ENCODE results near the gene KHDC4. TPM values are rescaled to one million over a fixed set of nuclear protein-coding genes. Genes with fewer than 3 reads are reported as not detected.

KHDC4 gene
- total RNA-seq (2014; rRNA removed; shearing (Covaris generic)) (56.0 and 57.7 TPM in 2 replicates), polyA plus RNA-seq (2016; fragmentation: Nextera tagmentation; extraction: Ambion mirVana) (41.2 and 47.1 TPM in 2 replicates)
- long read RNA-seq, partial matches to known transcripts, result 3 of 3 reads
- long read RNA-seq, other reads (novel, unspliced or antisense), result 0 of 3 reads

GRCh38 chr1:155934097-155934935 is at the start of gene KHDC4:
TSS of gene KHDC4 (minus strand) at chr1:155934413. CDS start at chr1:155934373, 40 bp downstream.
- DNase-seq (ENCODE audit: low spot score) (peak; percentile 99), ATAC-seq (peak; percentile 93)
- Mint-ChIP-seq H3K4me1 (peaks cover 12% of the 10 kb centered on the region; the same call in 2 of the 3 replicates), H3K36me3 (ENCODE audit: low read depth) (peaks cover 4% of the 10 kb centered on the region), H3K27ac (no peak within 1 kb of the TSS), H3K4me3 (no peak within 1 kb of the TSS), H3K27me3 (ENCODE audit: insufficient read depth, low read depth, poor library complexity) (peaks cover 6% of the 10 kb centered on the region), H3K9me3 (no peaks in the 10 kb centered on the region)
- Histone ChIP-seq H3F3A (replicated peaks; ENCODE audit: low read depth) (peaks cover 9% of the 10 kb centered on the region), H3K27me3 (ENCODE audit: insufficient read depth) (no peaks in the 10 kb centered on the region), H3K79me2 (replicated peaks; ENCODE audit: insufficient read depth) (peaks cover 48% of the 10 kb centered on the region), H2AFZ (peak within 1 kb of the TSS; percentile 6; the same call in 1 of the 2 replicates), H3K4me2 (peak within 1 kb of the TSS; percentile 94), H4K20me1 (replicated peaks; ENCODE audit: insufficient read depth) (peaks cover 35% of the 10 kb centered on the region), H3K9me2 (ENCODE audit: insufficient read depth) (no peaks in the 10 kb centered on the region), H3K27ac (ENCODE audit: low read depth) (peak within 1 kb of the TSS; percentile 92), H3K4me1 (ENCODE audit: insufficient read depth) (peaks cover 16% of the 10 kb centered on the region), H3K4me3 (peak within 1 kb of the TSS; percentile 81), H3K36me3 (ENCODE audit: insufficient read depth) (peaks cover 37% of the 10 kb centered on the region)
- TF ChIP-seq JUNB (IDR thresholded peaks at IDR 0.05; ENCODE audit: unreplicated experiment), result no peak
- TF ChIP-seq ETS1 (IDR thresholded peaks at IDR 0.05), result peak; percentile 97
- no peak for TF ChIP-seq ZNF462 (CRISPR knock-in tag; IDR thresholded peaks at IDR 0.05)
- TF ChIP-seq POLR2AphosphoS5 (IDR thresholded peaks at IDR 0.05; ENCODE audit: low read depth), result peak; percentile 99
- no peak for TF ChIP-seq STAT1 (IDR thresholded peaks at IDR 0.05; ENCODE audit: unreplicated experiment)
- no peak for TF ChIP-seq EZH2 (IDR thresholded peaks at IDR 0.05; ENCODE audit: low read depth, unreplicated experiment)
- peak; percentile 90 for TF ChIP-seq CREB1 (CRISPR knock-in tag; IDR thresholded peaks at IDR 0.05; ENCODE audit: low read depth)
- TF ChIP-seq NANOG (IDR thresholded peaks at IDR 0.05; ENCODE audit: borderline replicate concordance), result no peak
- no peak for TF ChIP-seq REST (IDR thresholded peaks at IDR 0.05; ENCODE audit: unreplicated experiment)
- no peak for TF ChIP-seq EZH2phosphoT487 (IDR thresholded peaks at IDR 0.05; ENCODE audit: unreplicated experiment)
- TF ChIP-seq ZNF114 (CRISPR knock-in tag; IDR thresholded peaks at IDR 0.05), result no peak
- TF ChIP-seq ZNF331 (CRISPR knock-in tag; IDR thresholded peaks at IDR 0.05; ENCODE audit: low read depth), result no peak
- 0 out of 4 replicates have a peak, but pooled peaks of 1 of the 2 experiments have one; percentile 5 for TF ChIP-seq CTCF (conservative IDR thresholded peaks at IDR 0.05; ENCODE audit: low read depth in 2 of 2)

Measured in GM23338 (cell line).